Activated naive CD4-positive, alpha-beta T cell treated with anti-CD3 and anti-CD28 coated beads for 36 hours (primary cell): Measurements from ENCODE around the gene BACE1-AS. TPM values are rescaled to one million over a fixed set of nuclear protein-coding genes. Genes with fewer than 3 reads are reported as not detected.

ENCODE experiments used
- CTCF ChIA-PET: fragments of 350-600 bp; sonication (Branson Sonifier 250); formaldehyde crosslinking; loops from one replicate; lab custom pipeline; 2021; ENCODE audit warnings: antibody characterized with exemption; lab: Charles Lee
- DNase-seq: peaks from one replicate; pipeline ENCODE4 v3.0.0-alpha.2; 2020
- H3K27ac Mint-ChIP-seq: one replicate; pipeline ENCODE4 v1.8.0; 2021; ENCODE audit warnings: mild to moderate bottlenecking, mixed read lengths
- H3K27me3 Mint-ChIP-seq: one replicate; pipeline ENCODE4 v1.8.0; 2021; ENCODE audit warnings: low read depth, mixed read lengths
- H3K36me3 Mint-ChIP-seq: one replicate; pipeline ENCODE4 v1.8.0; 2021; ENCODE audit warnings: low read depth, mixed read lengths
- H3K4me1 Mint-ChIP-seq: one replicate; pipeline ENCODE4 v1.8.0; 2021; ENCODE audit warnings: low read depth, mixed read lengths
- H3K4me3 Mint-ChIP-seq: one replicate; pipeline ENCODE4 v1.8.0; 2021; ENCODE audit warnings: mild to moderate bottlenecking, moderate library complexity, mixed read lengths
- H3K9me3 Mint-ChIP-seq: one replicate; pipeline ENCODE4 v1.8.0; 2021; ENCODE audit warnings: mixed read lengths
- intact Hi-C: fragments of 100-400 bp; cut with micrococcal nuclease; formaldehyde crosslinking; loops from one replicate; pipeline ENCODE4 v1.15.1; 2023
- total RNA-seq, 2 experiments: library from RNA; stranded (reverse); gene quantifications; one replicate each; pipeline ENCODE4 v1.2.3, GENCODE V29; 2021

BACE1-AS gene
- total RNA-seq, 2 experiments from 2014 or later, result 2.8 to 3.0 TPM

DNA sequence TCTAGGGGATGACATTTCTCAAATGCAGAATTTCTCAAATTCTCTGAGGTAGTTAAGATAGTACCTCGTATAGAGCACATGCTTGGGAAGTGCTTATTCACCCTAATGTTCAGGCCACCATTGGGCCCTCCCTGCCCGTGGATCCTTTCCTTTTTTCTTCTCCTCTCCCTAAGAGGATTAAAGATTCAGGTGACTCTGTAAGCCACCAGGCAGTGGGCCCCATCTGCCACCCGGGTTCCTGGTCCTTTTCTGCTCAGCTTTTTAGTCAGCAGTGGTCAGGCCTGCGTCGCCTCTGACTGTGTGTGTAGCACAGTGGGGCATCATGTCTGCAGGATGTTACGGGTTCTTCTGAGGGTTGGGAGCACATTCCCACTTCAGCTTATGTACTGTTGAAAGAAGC, 43.8 kb downstream of the BACE1-AS start:
- CTCF ChIA-PET, result interaction anchor here (1.1 kb wide), 1 partner anchor 91 kb away, joined by 4 read pairs; no protein-coding TSS in a partner anchor
- intact Hi-C loops, result no loop called here
- H3K4me1 Mint-ChIP-seq, result peaks cover 3% of the 10 kb centered on the region

DNA sequence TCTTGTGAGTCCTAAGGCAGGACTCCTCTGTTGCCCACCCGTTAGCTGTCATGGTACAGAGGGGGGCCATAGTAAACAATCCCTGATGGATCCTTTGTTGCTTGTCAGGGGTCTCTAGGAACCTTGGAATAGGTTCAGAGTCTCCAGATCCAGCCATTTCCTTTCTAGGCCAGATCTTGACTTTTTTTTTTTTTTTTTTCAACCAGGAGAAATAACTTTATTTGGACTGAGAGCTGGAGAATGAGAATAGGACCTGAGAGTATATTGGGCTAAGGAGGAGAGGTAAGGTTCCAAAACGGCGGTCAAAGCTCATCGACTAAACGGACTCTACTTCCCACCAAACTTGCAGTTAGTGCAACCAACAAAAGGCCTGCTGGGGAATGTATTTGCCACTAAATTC, 44.3 kb downstream of the BACE1-AS start:
- intact Hi-C loops, result no loop called here
- CTCF ChIA-PET, result interaction anchor here (1.1 kb wide), 1 partner anchor 91 kb away, joined by 4 read pairs; no protein-coding TSS in a partner anchor
- Mint-ChIP-seq H3K27ac (no peak overlapping the region), H3K27me3 (no peaks in the 10 kb centered on the region), H3K36me3 (peaks cover 8% of the 10 kb centered on the region), H3K9me3 (no peaks in the 10 kb centered on the region), H3K4me1 (no peaks in the 10 kb centered on the region), H3K4me3 (no peak overlapping the region)
- no peak for DNase-seq

More for the DNA sequence above, 43.8 kb downstream of the BACE1-AS start:
- H3K27me3 Mint-ChIP-seq, result no peaks in the 10 kb centered on the region
- no peak for DNase-seq
- H3K4me3 Mint-ChIP-seq, result no peak overlapping the region
- no peaks in the 10 kb centered on the region for H3K9me3 Mint-ChIP-seq
- H3K36me3 Mint-ChIP-seq, result peaks cover 4% of the 10 kb centered on the region
- no peak overlapping the region for H3K27ac Mint-ChIP-seq

DNA sequence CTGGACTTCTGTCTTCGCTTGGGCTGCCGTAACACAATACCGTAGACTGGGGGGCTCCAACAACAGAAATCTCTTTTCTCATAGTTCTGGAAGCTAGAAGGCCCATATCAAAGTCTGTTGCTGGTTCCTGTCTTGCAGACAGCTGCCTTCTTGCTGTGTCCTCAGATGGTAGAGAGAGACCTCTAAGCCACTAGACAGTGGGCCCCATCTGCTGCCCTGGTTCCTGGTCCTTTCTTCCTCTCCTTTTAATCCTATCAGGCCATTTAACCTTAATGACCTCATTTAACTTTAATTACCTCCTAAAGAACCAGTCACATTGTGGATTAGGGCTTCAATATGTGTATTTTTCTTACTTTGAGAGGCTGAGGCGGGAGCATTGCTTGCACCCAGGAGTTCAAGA, 45.9 kb downstream of the BACE1-AS start:
- Mint-ChIP-seq H3K9me3 (no peaks in the 10 kb centered on the region), H3K36me3 (peaks cover 13% of the 10 kb centered on the region), H3K27me3 (no peaks in the 10 kb centered on the region), H3K27ac (no peak overlapping the region), H3K4me3 (no peak overlapping the region), H3K4me1 (no peaks in the 10 kb centered on the region)
- DNase-seq, result no peak
- CTCF ChIA-PET, result no interaction called here
- intact Hi-C loops, result no loop called here

Other genes with a start within 250 kb of the BACE1-AS start
- gene SIK3, start 192.9 kb upstream of the BACE1-AS start, total RNA-seq, result 10 to 100 TPM; 13.8 to 15.7 TPM
- gene PAFAH1B2, start 147.1 kb upstream of the BACE1-AS start, total RNA-seq, result 10 to 100 TPM; 43.7 to 44.3 TPM
- 10 to 100 TPM; 23.9 to 25.6 TPM for gene SIDT2, start 112.6 kb upstream of the BACE1-AS start, total RNA-seq
- 1 to 10 TPM; 2.1 to 2.2 TPM for gene TAGLN, start 92.0 kb upstream of the BACE1-AS start, total RNA-seq
- 10 to 100 TPM; 97.6 to 97.9 TPM for gene PCSK7, start 59.3 kb upstream of the BACE1-AS start, total RNA-seq
- gene RNF214, start 58.7 kb upstream of the BACE1-AS start, total RNA-seq, result 10 to 100 TPM; 14.0 to 14.4 TPM
- gene BACE1, start 24.9 kb downstream of the BACE1-AS start, total RNA-seq, result under 1 TPM; 0.62 TPM
- 10 to 100 TPM; 23.9 to 24.6 TPM for gene CEP164, start 36.5 kb downstream of the BACE1-AS start, total RNA-seq